Esophagus squamous epithelium (tissue), 5 donors: ENCODE measurements around the gene PLXNA3. TPM values are rescaled to one million over a fixed set of nuclear protein-coding genes. Genes with fewer than 3 reads are reported as not detected.

ENCODE experiments used
- DNase-seq: peaks from one replicate; lab custom pipeline; 2025; lab: John Stamatoyannopoulos, UW
- H3K27ac ChIP-seq, 4 donors: fragments of 200-600 bp; sonication (generic); one replicate each; pipeline ENCODE4 v1.5.1; 2016 to 2019; ENCODE audit warnings: mild to moderate bottlenecking in 1 of 4
- H3K27me3 ChIP-seq, 4 donors: fragments of 200-600 bp; sonication (generic); 1 replicate in 3 of 4; 2 replicates in 1 of 4; pipeline versions ENCODE4 v1.5.1 to v1.6.0; 2017 to 2021; ENCODE audit warnings: antibody characterized with exemption in 1 of 4
- H3K36me3 ChIP-seq, 3 donors: fragments of 200-600 bp; sonication (generic); one replicate each; pipeline ENCODE4 v1.5.1; 2016 to 2019
- H3K4me1 ChIP-seq, 3 donors: fragments of 200-600 bp; sonication (generic); one replicate each; pipeline ENCODE4 v1.5.1; 2017 to 2019
- H3K4me3 ChIP-seq, 4 donors: fragments of 200-600 bp; sonication (generic); 1 replicate in 3 of 4; 2 replicates in 1 of 4; pipeline ENCODE4 v1.5.1; 2016 to 2019; ENCODE audit warnings: mild to moderate bottlenecking in 2 of 4, moderate library complexity in 1 of 4
- H3K9me3 ChIP-seq, 3 donors: fragments of 200-600 bp; sonication (generic); one replicate each; pipeline ENCODE4 v1.5.1; 2016 to 2019
- CTCF ChIP-seq, 6 experiments: fragments of 450-650 bp in 4 of 6; fragments of 200-600 bp in 2 of 6; sonication (generic) in 2 of 6; IDR thresholded peaks; one replicate each; pipeline ENCODE4 v1.5.1; 2016 to 2019; ENCODE audit warnings: antibody characterized with exemption in 6 of 6, mild to moderate bottlenecking in 4 of 6, moderate library complexity in 4 of 6
- POLR2A ChIP-seq, 4 donors: fragments of 450-650 bp; IDR thresholded peaks; one replicate each; pipeline ENCODE4 v1.6.1; 2017; ENCODE audit warnings: antibody characterized with exemption in 4 of 4, mild to moderate bottlenecking in 4 of 4, moderate library complexity in 3 of 4
- WGBS, 2 donors: methylation state at CpG; one replicate each; pipeline ENCODE4 v1.1.5; 2018; 5-methylcytosine and 5-hydroxymethylcytosine counted together
- intact Hi-C: fragments of 100-400 bp; cut with DNase I; formaldehyde crosslinking; loops from one replicate; pipeline ENCODE4 v1.15.0; 2022
- total RNA-seq, 4 donors: library from RNA; depleted of rRNA; stranded (reverse); fragments of >200 nt; gene quantifications; one replicate each; pipeline ENCODE4 v1.1.0, GENCODE V29; 2016
- donor health status: DM: yes; HTN: yes; CAD: no.

PLXNA3 gene
- total RNA-seq, 4 donors from 2014 or later = 4.4 to 5.9 (median 5.4) TPM

GRCh38 chrX:154462396-154462795 is 4.3 kb downstream of the PLXNA3 start:
- no peak overlapping the region for H3K4me3 ChIP-seq
- H3K27me3 ChIP-seq = no peaks in the 10 kb centered on the region
- intact Hi-C loops = no loop called here
- H3K4me1 ChIP-seq = peaks cover 5 to 27% (median 7%) of the 10 kb centered on the region in 3 donors
- H3K36me3 ChIP-seq = peaks cover 0 to 46% (median 0%) of the 10 kb centered on the region in 3 donors
- TF ChIP-seq CTCF (IDR thresholded peaks at IDR 0.05) (no peak), POLR2A (IDR thresholded peaks at IDR 0.05) (no peak)
- H3K9me3 ChIP-seq = no peaks in the 10 kb centered on the region
- DNase-seq = no peak
- H3K27ac ChIP-seq = no peak overlapping the region
- WGBS, 2 donors = 73 to 100% methylated on average over 1 to 2 of the region's 8 CpGs

- intact Hi-C loops = no loop called here
- DNase-seq = no peak
- H3K27ac ChIP-seq = no peak overlapping the region
- no peaks in the 10 kb centered on the region for H3K27me3 ChIP-seq
- H3K9me3 ChIP-seq = no peaks in the 10 kb centered on the region
- no peak for TF ChIP-seq POLR2A (IDR thresholded peaks at IDR 0.05)
- no peak for TF ChIP-seq CTCF (IDR thresholded peaks at IDR 0.05)
- H3K4me3 ChIP-seq = no peak overlapping the region
- H3K4me1 ChIP-seq = peaks cover 5 to 21% (median 7%) of the 10 kb centered on the region in 3 donors
- WGBS, 2 donors = 92% methylated on average over 7 of the region's 36 CpGs; no CpG with 5 or more reads in 1 of the 2 donors
- H3K36me3 ChIP-seq = peaks cover 0 to 59% (median 0%) of the 10 kb centered on the region in 3 donors
Measured at GRCh38 chrX:154463611-154464220, 5.6 kb downstream of the PLXNA3 start.

GRCh38 chrX:154464806-154465365 is 6.8 kb downstream of the PLXNA3 start:
- H3K4me3 ChIP-seq = no peak overlapping the region
- WGBS, 2 donors = 98% methylated on average over 10 of the region's 28 CpGs; no CpG with 5 or more reads in 1 of the 2 donors

GRCh38 chrX:154465601-154466000 is 7.5 kb downstream of the PLXNA3 start:
- no CpG with 5 or more reads among the region's 14 CpGs for WGBS, 2 donors
- H3K27me3 ChIP-seq = no peaks in the 10 kb centered on the region
- H3K9me3 ChIP-seq = no peaks in the 10 kb centered on the region
- H3K4me3 ChIP-seq = no peak overlapping the region
- TF ChIP-seq POLR2A (IDR thresholded peaks at IDR 0.05) (no peak), CTCF (IDR thresholded peaks at IDR 0.05) (no peak)
- peaks cover 0 to 78% (median 0%) of the 10 kb centered on the region in 3 donors for H3K36me3 ChIP-seq
- DNase-seq = no peak
- intact Hi-C loops = no loop called here
- H3K27ac ChIP-seq = no peak overlapping the region
- peaks cover 0 to 2% (median 0%) of the 10 kb centered on the region in 3 donors for H3K4me1 ChIP-seq

More at GRCh38 chrX:154464806-154465365, 6.8 kb downstream of the PLXNA3 start:
- Histone ChIP-seq H3K27ac (no peak overlapping the region), H3K27me3 (no peaks in the 10 kb centered on the region), H3K36me3 (peaks cover 0 to 71% (median 0%) of the 10 kb centered on the region in 3 donors), H3K9me3 (no peaks in the 10 kb centered on the region), H3K4me1 (peaks cover 0 to 10% (median 3%) of the 10 kb centered on the region in 3 donors)
- DNase-seq = no peak
- intact Hi-C loops = no loop called here
- TF ChIP-seq POLR2A (IDR thresholded peaks at IDR 0.05) = no peak

GRCh38 chrX:154466036-154466435 is 8.0 kb downstream of the PLXNA3 start:
- H3K4me1 ChIP-seq = no peaks in the 10 kb centered on the region
- TF ChIP-seq CTCF (IDR thresholded peaks at IDR 0.05) (no peak), POLR2A (IDR thresholded peaks at IDR 0.05) (no peak)
- 92% methylated on average over 5 of the region's 32 CpGs; no CpG with 5 or more reads in 1 of the 2 donors for WGBS, 2 donors
- H3K36me3 ChIP-seq = peaks cover 0 to 83% (median 0%) of the 10 kb centered on the region in 3 donors
- no peaks in the 10 kb centered on the region for H3K9me3 ChIP-seq
- H3K27ac ChIP-seq = no peak overlapping the region
- DNase-seq = no peak
- intact Hi-C loops = no loop called here
- no peaks in the 10 kb centered on the region for H3K27me3 ChIP-seq
- no peak overlapping the region for H3K4me3 ChIP-seq
